HEK293 (cell line): ENCODE data around the gene GPX4.

ENCODE experiments used
- EGR2 ChIP-seq: fragments of 450-650 bp; formaldehyde crosslinking; IDR thresholded peaks from 2 replicates; pipeline ENCODE4 v1.5.1; 2016; ENCODE audit warnings: low read depth, missing biosample characterization, missing genetic modification characterization
- FEZF1 ChIP-seq: fragments of 450-650 bp; formaldehyde crosslinking; IDR thresholded peaks from 2 replicates; pipeline ENCODE4 v1.5.1; 2016; ENCODE audit warnings: missing biosample characterization, missing genetic modification characterization
- GLI2 ChIP-seq: fragments of 450-650 bp; formaldehyde crosslinking; IDR thresholded peaks from 2 replicates; pipeline ENCODE4; 2017; ENCODE audit warnings: missing biosample characterization, missing genetic modification characterization, low read depth, borderline replicate concordance
- KLF17 ChIP-seq: fragments of 450-650 bp; formaldehyde crosslinking; IDR thresholded peaks from 2 replicates; pipeline ENCODE4 v1.5.1; 2016; ENCODE audit warnings: missing biosample characterization, missing genetic modification characterization
- KLF9 ChIP-seq: fragments of 450-650 bp; formaldehyde crosslinking; IDR thresholded peaks from 2 replicates; pipeline ENCODE4 v1.5.1; 2016; ENCODE audit warnings: missing biosample characterization, missing genetic modification characterization, low read depth
- OVOL3 ChIP-seq: fragments of 450-650 bp; formaldehyde crosslinking; IDR thresholded peaks from 2 replicates; pipeline ENCODE4 v1.5.1; 2016; ENCODE audit warnings: missing biosample characterization, missing genetic modification characterization
- PATZ1 ChIP-seq: fragments of 450-650 bp; formaldehyde crosslinking; IDR thresholded peaks from 2 replicates; pipeline ENCODE4 v1.5.1; 2016; ENCODE audit warnings: missing biosample characterization, missing genetic modification characterization
- SP3 ChIP-seq: fragments of 450-650 bp; formaldehyde crosslinking; IDR thresholded peaks from 2 replicates; pipeline ENCODE4 v1.5.1; 2016; ENCODE audit warnings: missing biosample characterization, missing genetic modification characterization
- SP7 ChIP-seq: fragments of 450-650 bp; formaldehyde crosslinking; IDR thresholded peaks from 2 replicates; pipeline ENCODE4 v1.5.1; 2016; ENCODE audit warnings: missing biosample characterization, missing genetic modification characterization
- ZBTB17 ChIP-seq: fragments of 450-650 bp; formaldehyde crosslinking; IDR thresholded peaks from 2 replicates; pipeline ENCODE4 v1.5.1; 2016; ENCODE audit warnings: missing biosample characterization, missing genetic modification characterization
- ZFHX2 ChIP-seq: fragments of 450-650 bp; formaldehyde crosslinking; conservative IDR thresholded peaks from 2 replicates; pipeline ENCODE4 v1.5.1; 2016; ENCODE audit warnings: missing biosample characterization, missing genetic modification characterization
- ZFP41 ChIP-seq: fragments of 450-650 bp; formaldehyde crosslinking; IDR thresholded peaks from 2 replicates; pipeline ENCODE4 v1.5.1; 2016; ENCODE audit warnings: missing biosample characterization, missing genetic modification characterization, borderline replicate concordance
- ZNF10 ChIP-seq: fragments of 450-650 bp; formaldehyde crosslinking; IDR thresholded peaks from 2 replicates; pipeline ENCODE4 v1.5.1; 2017; ENCODE audit warnings: missing biosample characterization, missing genetic modification characterization
- ZNF248 ChIP-seq: fragments of 450-650 bp; formaldehyde crosslinking; IDR thresholded peaks from 2 replicates; pipeline ENCODE4 v1.5.1; 2017; ENCODE audit warnings: missing biosample characterization, missing genetic modification characterization
- ZNF366 ChIP-seq: fragments of 450-650 bp; formaldehyde crosslinking; conservative IDR thresholded peaks from 2 replicates; pipeline ENCODE4 v1.5.1; 2016; ENCODE audit warnings: missing biosample characterization, missing genetic modification characterization
- ZNF391 ChIP-seq: fragments of 450-650 bp; formaldehyde crosslinking; IDR thresholded peaks from 2 replicates; pipeline ENCODE4 v1.5.1; 2016; ENCODE audit warnings: low read depth, missing biosample characterization, missing genetic modification characterization, borderline replicate concordance
- ZNF394 ChIP-seq: fragments of 450-650 bp; formaldehyde crosslinking; IDR thresholded peaks from 2 replicates; pipeline ENCODE4 v1.5.1; 2016; ENCODE audit warnings: missing biosample characterization, missing genetic modification characterization, mild to moderate bottlenecking, moderate library complexity, borderline replicate concordance
- ZNF473 ChIP-seq: fragments of 450-650 bp; formaldehyde crosslinking; IDR thresholded peaks from 2 replicates; pipeline ENCODE4 v1.5.1; 2017; ENCODE audit warnings: missing biosample characterization, missing genetic modification characterization
- ZNF510 ChIP-seq: fragments of 450-650 bp; formaldehyde crosslinking; IDR thresholded peaks from 2 replicates; pipeline ENCODE4 v1.5.1; 2018; ENCODE audit warnings: mild to moderate bottlenecking, missing genetic modification characterization, missing biosample characterization; ENCODE audit not compliant: insufficient replicate concordance
- ZNF514 ChIP-seq: fragments of 450-650 bp; formaldehyde crosslinking; IDR thresholded peaks from 2 replicates; pipeline ENCODE4 v1.5.1; 2016; ENCODE audit warnings: missing biosample characterization, missing genetic modification characterization
- ZNF544 ChIP-seq: fragments of 450-650 bp; formaldehyde crosslinking; IDR thresholded peaks from 2 replicates; pipeline ENCODE4 v1.5.0; 2017; ENCODE audit warnings: missing biosample characterization, missing genetic modification characterization
- ZNF555 ChIP-seq: fragments of 450-650 bp; formaldehyde crosslinking; conservative IDR thresholded peaks from 2 replicates; pipeline ENCODE4 v1.5.1; 2017; ENCODE audit warnings: missing biosample characterization, mild to moderate bottlenecking, missing genetic modification characterization, inconsistent platforms
- ZNF560 ChIP-seq: fragments of 450-650 bp; formaldehyde crosslinking; IDR thresholded peaks from 2 replicates; pipeline ENCODE4 v1.5.1; 2017; ENCODE audit warnings: missing biosample characterization, missing genetic modification characterization, borderline replicate concordance
- ZNF670 ChIP-seq: fragments of 450-650 bp; formaldehyde crosslinking; IDR thresholded peaks from 2 replicates; pipeline ENCODE4 v1.5.1; 2016; ENCODE audit warnings: missing biosample characterization, missing genetic modification characterization, low read depth
- ZNF677 ChIP-seq: fragments of 450-650 bp; IDR thresholded peaks from 2 replicates; pipeline ENCODE4 v1.5.0; 2018; ENCODE audit warnings: missing biosample characterization, mild to moderate bottlenecking, missing genetic modification characterization, moderate library complexity
- ZNF791 ChIP-seq: fragments of 450-650 bp; formaldehyde crosslinking; IDR thresholded peaks from 2 replicates; pipeline ENCODE4 v1.5.1; 2016; ENCODE audit warnings: missing biosample characterization, missing genetic modification characterization
- TF ChIP-seq, protein P1 (sequence below): fragments of 450-650 bp; formaldehyde crosslinking; IDR thresholded peaks from 2 replicates; pipeline ENCODE4 v1.5.1; 2016; ENCODE audit warnings: missing biosample characterization, missing genetic modification characterization
- TF ChIP-seq, protein P2 (sequence below): fragments of 450-650 bp; formaldehyde crosslinking; conservative IDR thresholded peaks from 2 replicates; pipeline ENCODE4 v1.5.1; 2016; ENCODE audit warnings: low read depth, missing biosample characterization, missing genetic modification characterization
- TF ChIP-seq, protein P3 (sequence below): fragments of 450-650 bp; formaldehyde crosslinking; IDR thresholded peaks from 2 replicates; pipeline ENCODE4 v1.5.1; 2016; ENCODE audit warnings: missing biosample characterization, missing genetic modification characterization

GPX4 gene

DNA sequence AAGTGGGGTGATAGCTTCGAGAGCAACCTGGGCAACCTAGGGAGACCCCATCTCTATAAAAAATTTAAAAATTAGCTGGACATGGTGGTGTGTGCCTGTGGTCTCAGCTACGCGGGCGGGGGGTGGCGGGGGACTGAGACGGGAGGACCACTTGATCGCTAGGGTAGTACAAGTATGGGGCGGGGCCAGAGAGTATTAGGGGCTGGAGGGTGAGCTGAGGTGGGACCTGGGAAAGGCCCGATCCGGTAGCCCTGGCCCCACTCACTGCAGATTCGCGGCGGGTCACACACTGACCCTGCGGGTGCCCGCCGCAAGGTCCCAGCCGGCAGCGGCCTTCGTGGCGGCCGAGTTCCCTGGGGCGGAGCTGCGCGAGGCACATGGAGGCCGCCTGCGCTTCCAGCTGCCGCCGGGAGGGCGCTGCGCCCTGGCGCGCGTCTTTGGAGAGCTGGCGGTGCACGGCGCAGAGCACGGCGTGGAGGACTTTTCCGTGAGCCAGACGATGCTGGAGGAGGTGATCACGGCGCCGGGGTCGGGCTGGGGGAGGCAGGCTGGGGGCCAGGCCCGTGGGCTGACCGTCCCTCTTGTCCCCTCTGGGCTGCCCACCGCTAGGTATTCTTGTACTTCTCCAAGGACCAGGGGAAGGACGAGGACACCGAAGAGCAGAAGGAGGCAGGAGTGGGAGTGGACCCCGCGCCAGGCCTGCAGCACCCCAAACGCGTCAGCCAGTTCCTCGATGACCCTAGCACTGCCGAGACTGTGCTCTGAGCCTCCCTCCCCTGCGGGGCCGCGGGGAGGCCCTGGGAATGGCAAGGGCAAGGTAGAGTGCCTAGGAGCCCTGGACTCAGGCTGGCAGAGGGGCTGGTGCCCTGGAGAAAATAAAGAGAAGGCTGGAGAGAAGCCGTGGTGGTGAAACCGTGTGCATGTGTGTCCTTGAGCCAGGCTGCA lies 38.9 kb upstream of the GPX4 start (continued):
- TF ChIP-seq GLI2 (tag by site-specific recombination) (no peak), EGR2 (tag by site-specific recombination) (no peak), ZNF248 (tag by site-specific recombination) (no peak), ZNF514 (tag by site-specific recombination) (no peak), FEZF1 (tag by site-specific recombination) (no peak), OVOL3 (tag by site-specific recombination) (no peak), ZNF791 (no peak), ZNF10 (tag by site-specific recombination) (no peak), SP3 (tag by site-specific recombination) (peak; percentile 52; the same call in 1 of the 2 replicates), ZNF560 (no peak), ZFP41 (tag by site-specific recombination) (no peak), ZFHX2 (tag by site-specific recombination) (peak; percentile 31; the same call in 1 of the 2 replicates), ZNF544 (tag by site-specific recombination) (no peak), ZNF391 (tag by site-specific recombination) (no peak), SP7 (tag by site-specific recombination) (0 out of 2 replicates have a peak, but pooled peaks have one; percentile 11), ZBTB17 (tag by site-specific recombination) (no peak), ZNF670 (tag by site-specific recombination) (no peak), ZNF473 (tag by site-specific recombination) (no peak), PATZ1 (tag by site-specific recombination) (peak; percentile 9; the same call in 1 of the 2 replicates), ZNF677 (tag by site-specific recombination) (no peak), ZNF366 (no peak), ZNF394 (tag by site-specific recombination) (no peak), ZNF510 (no peak), KLF17 (no peak), ZNF555 (tag by site-specific recombination) (no peak), KLF9 (tag by site-specific recombination) (no peak; the same call in 1 of the 2 replicates)
- TF ChIP-seq, protein P1, sequence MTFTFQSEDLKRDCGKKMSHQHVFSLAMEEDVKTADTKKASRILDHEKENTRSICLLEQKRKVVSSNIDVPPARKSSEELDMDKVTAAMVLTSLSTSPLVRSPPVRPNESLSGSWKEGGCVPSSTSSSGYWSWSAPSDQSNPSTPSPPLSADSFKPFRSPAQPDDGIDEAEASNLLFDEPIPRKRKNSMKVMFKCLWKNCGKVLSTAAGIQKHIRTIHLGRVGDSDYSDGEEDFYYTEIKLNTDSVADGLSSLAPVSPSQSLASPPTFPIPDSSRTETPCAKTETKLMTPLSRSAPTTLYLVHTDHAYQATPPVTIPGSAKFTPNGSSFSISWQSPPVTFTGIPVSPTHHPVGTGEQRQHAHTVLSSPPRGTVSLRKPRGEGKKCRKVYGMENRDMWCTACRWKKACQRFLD (tag by site-specific recombination): no peak
- TF ChIP-seq, protein P2, sequence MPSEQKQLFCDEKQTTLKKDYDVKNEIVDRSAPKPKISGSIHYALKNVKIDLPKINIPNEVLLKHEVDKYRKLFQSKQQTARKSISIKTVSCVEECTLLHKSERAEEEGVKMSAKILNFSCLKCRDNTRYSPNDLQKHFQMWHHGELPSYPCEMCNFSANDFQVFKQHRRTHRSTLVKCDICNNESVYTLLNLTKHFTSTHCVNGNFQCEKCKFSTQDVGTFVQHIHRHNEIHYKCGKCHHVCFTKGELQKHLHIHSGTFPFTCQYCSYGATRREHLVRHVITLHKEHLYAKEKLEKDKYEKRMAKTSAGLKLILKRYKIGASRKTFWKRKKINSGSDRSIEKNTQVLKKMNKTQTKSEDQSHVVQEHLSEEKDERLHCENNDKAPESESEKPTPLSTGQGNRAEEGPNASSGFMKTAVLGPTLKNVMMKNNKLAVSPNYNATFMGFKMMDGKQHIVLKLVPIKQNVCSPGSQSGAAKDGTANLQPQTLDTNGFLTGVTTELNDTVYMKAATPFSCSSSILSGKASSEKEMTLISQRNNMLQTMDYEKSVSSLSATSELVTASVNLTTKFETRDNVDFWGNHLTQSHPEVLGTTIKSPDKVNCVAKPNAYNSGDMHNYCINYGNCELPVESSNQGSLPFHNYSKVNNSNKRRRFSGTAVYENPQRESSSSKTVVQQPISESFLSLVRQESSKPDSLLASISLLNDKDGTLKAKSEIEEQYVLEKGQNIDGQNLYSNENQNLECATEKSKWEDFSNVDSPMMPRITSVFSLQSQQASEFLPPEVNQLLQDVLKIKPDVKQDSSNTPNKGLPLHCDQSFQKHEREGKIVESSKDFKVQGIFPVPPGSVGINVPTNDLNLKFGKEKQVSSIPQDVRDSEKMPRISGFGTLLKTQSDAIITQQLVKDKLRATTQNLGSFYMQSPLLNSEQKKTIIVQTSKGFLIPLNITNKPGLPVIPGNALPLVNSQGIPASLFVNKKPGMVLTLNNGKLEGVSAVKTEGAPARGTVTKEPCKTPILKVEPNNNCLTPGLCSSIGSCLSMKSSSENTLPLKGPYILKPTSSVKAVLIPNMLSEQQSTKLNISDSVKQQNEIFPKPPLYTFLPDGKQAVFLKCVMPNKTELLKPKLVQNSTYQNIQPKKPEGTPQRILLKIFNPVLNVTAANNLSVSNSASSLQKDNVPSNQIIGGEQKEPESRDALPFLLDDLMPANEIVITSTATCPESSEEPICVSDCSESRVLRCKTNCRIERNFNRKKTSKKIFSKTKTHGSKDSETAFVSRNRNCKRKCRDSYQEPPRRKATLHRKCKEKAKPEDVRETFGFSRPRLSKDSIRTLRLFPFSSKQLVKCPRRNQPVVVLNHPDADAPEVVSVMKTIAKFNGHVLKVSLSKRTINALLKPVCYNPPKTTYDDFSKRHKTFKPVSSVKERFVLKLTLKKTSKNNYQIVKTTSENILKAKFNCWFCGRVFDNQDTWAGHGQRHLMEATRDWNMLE: no peak
- TF ChIP-seq, protein P3, sequence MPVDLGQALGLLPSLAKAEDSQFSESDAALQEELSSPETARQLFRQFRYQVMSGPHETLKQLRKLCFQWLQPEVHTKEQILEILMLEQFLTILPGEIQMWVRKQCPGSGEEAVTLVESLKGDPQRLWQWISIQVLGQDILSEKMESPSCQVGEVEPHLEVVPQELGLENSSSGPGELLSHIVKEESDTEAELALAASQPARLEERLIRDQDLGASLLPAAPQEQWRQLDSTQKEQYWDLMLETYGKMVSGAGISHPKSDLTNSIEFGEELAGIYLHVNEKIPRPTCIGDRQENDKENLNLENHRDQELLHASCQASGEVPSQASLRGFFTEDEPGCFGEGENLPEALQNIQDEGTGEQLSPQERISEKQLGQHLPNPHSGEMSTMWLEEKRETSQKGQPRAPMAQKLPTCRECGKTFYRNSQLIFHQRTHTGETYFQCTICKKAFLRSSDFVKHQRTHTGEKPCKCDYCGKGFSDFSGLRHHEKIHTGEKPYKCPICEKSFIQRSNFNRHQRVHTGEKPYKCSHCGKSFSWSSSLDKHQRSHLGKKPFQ (tag by site-specific recombination): no peak
